ENCODE results near the gene MRPS25. TPM values are rescaled to one million over a fixed set of nuclear protein-coding genes. Genes with fewer than 3 reads are reported as not detected.

MRPS25 gene
- total RNA-seq, 2 donors from 2014 or later, result 13.8 to 31.0 TPM

DNA sequence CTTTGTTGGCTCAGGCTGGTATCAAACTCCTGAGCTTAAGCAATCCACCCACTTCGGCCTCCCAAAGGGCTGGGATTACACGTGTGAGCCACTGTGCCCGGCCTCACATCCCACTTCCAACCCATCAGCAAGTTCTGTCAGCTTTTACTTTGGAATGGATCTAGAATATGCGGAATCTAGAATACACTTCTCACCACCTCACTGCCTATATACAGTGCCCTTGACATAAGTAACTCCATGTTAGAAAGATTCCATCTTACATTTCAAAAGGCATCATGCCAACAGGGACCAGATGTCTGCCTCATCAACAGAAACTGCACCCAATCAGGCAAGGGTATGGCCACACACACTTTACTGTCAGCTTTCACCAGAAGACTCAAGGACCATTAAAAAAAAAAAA lies 43.8 kb upstream of the MRPS25 start:
- DNase-seq (ENCODE audit: low spot score) (no peak), ATAC-seq (ENCODE audit: insufficient number of reproducible peaks, low FRiP score, low read depth) (no peak)

DNA sequence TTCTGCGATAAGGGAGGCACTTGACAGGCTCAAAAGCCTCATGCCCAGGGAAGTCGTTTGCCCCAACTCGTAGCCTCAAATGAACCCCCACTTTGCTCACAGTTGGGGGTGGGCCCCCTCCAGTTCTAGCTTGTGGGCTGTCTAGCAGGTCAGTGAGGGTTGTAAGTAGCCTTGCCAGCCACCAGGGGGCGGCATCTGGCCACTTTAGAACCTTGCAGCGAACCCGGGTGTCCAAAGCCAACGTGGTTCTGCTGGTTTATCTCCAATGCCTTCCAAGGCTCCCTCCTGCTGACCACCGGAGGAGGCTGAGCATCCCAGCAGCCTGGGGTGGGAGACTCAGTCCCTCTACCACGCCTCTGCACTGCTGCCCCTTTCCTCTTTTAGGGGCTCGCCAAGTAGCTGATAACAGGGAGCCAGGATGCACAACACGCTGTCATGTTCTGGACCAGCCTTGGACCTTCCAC lies 43.0 kb upstream of the MRPS25 start:
- ATAC-seq (ENCODE audit: insufficient number of reproducible peaks, low FRiP score, low read depth), result peak; percentile 61

More for the DNA sequence above, 43.8 kb upstream of the MRPS25 start:
- no peaks in the 10 kb centered on the region for H3K9me3 ChIP-seq
- no peak for TF ChIP-seq CTCF (IDR thresholded peaks at IDR 0.05)
- H3K4me1 ChIP-seq (ENCODE audit: control insufficient read depth in 1 of 2, low read depth in 2 of 2), result no peaks in the 10 kb centered on the region
- no peak overlapping the region for H3K27ac ChIP-seq
- H3K36me3 ChIP-seq, result no peaks in the 10 kb centered on the region
- H3K4me3 ChIP-seq, result no peak overlapping the region
- no peaks in the 10 kb centered on the region for H3K27me3 ChIP-seq (replicated peaks; ENCODE audit: insufficient read depth)

GRCh38 chr3:15107075-15107947 lies 42.2 kb upstream of the MRPS25 start:
- Histone ChIP-seq H3K27me3 (replicated peaks; ENCODE audit: insufficient read depth) (no peaks in the 10 kb centered on the region), H3K4me3 (no peak overlapping the region), H3K27ac (no peak overlapping the region), H3K36me3 (no peaks in the 10 kb centered on the region), H3K4me1 (ENCODE audit: control insufficient read depth in 1 of 2, low read depth in 2 of 2) (peaks cover 0 to 9% of the 10 kb centered on the region in 2 donors), H3K9me3 (no peaks in the 10 kb centered on the region)
- TF ChIP-seq CTCF (IDR thresholded peaks at IDR 0.05), result no peak
- no peak for ATAC-seq (ENCODE audit: insufficient number of reproducible peaks, low FRiP score, low read depth)
- no peak for DNase-seq (ENCODE audit: low spot score)

More for the DNA sequence above, 43.0 kb upstream of the MRPS25 start:
- TF ChIP-seq CTCF (IDR thresholded peaks at IDR 0.05), result peak; percentile 90
- Histone ChIP-seq H3K36me3 (no peaks in the 10 kb centered on the region), H3K4me1 (ENCODE audit: control insufficient read depth in 1 of 2, low read depth in 2 of 2) (peaks cover 0 to 1% of the 10 kb centered on the region in 2 donors), H3K4me3 (no peak overlapping the region), H3K9me3 (no peaks in the 10 kb centered on the region), H3K27ac (no peak overlapping the region), H3K27me3 (replicated peaks; ENCODE audit: insufficient read depth) (no peaks in the 10 kb centered on the region)
- no peak for DNase-seq (ENCODE audit: low spot score)

DNA sequence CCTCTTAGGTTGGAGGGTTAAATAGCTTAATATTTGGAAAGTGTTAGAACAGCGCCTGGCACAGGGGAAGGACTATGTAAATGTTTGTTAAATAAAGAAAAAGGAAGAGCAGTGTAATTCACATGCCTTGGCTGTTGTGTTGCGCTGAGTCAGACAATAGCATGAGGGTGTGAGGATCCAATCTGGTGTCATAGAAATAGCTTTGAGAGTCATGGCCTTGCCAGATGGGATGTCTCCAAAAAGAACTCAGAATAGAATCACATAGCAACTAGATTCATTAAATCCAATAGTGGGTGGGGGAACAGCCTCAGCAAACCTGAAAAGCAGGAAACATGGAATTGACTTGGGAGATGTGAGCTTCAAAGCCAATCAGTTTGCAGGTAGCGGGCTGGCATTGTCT lies 37.7 kb upstream of the MRPS25 start:
- Histone ChIP-seq H3K9me3 (no peaks in the 10 kb centered on the region), H3K4me3 (no peak overlapping the region), H3K4me1 (ENCODE audit: control insufficient read depth in 1 of 2, low read depth in 2 of 2) (peaks cover 2 to 40% of the 10 kb centered on the region in 2 donors), H3K36me3 (no peaks in the 10 kb centered on the region), H3K27ac (peak overlapping the region; percentile 18 to 63), H3K27me3 (replicated peaks; ENCODE audit: insufficient read depth) (no peaks in the 10 kb centered on the region)
- TF ChIP-seq CTCF (IDR thresholded peaks at IDR 0.05), result no peak
- no peak for ATAC-seq (ENCODE audit: insufficient number of reproducible peaks, low FRiP score, low read depth)
- DNase-seq (ENCODE audit: low spot score), result no peak

GRCh38 chr3:15102256-15102655 lies 37.1 kb upstream of the MRPS25 start:
- H3K4me1 ChIP-seq (ENCODE audit: control insufficient read depth in 1 of 2, low read depth in 2 of 2), result peaks cover 4 to 45% of the 10 kb centered on the region in 2 donors
- H3K27me3 ChIP-seq (replicated peaks; ENCODE audit: insufficient read depth), result no peaks in the 10 kb centered on the region
- no peaks in the 10 kb centered on the region for H3K9me3 ChIP-seq
- ATAC-seq (ENCODE audit: insufficient number of reproducible peaks, low FRiP score, low read depth), result no peak
- no peak for TF ChIP-seq CTCF (IDR thresholded peaks at IDR 0.05)
- peak overlapping the region; percentile 32 to 63 for H3K27ac ChIP-seq
- peak; percentile 31 for DNase-seq (ENCODE audit: low spot score)
- H3K36me3 ChIP-seq, result no peaks in the 10 kb centered on the region
- no peak overlapping the region for H3K4me3 ChIP-seq
